Natural killer cell (primary cell): Measurements from ENCODE around the gene ANKRD44. TPM values are rescaled to one million over a fixed set of nuclear protein-coding genes. Genes with fewer than 3 reads are reported as not detected.
A peak's percentile ranks its signal among the peaks of the same experiment; 100 is the strongest.

Experiments used
- ATAC-seq, 3 donors: fragments of 150-1000 bp in 2 of 3; fragments of 200-7000 bp in 1 of 3; cut with Tn5 transposase; 1 replicate in 1 of 3; 2 replicates in 2 of 3; pipeline ENCODE4 v1.10.0; 2021; ENCODE audit warnings: mild to moderate bottlenecking in 2 of 3, moderate library complexity in 2 of 3
- DNase-seq, 2 donors: peaks; one replicate each; pipeline versions ENCODE4 v3.0.0 to v3.0.0-alpha.2; 2013 to 2021; ENCODE audit warnings: mixed read lengths in 1 of 2
- H3K27ac ChIP-seq: one replicate; pipeline ENCODE4 v1.5.1; 2013; ENCODE audit warnings: mild to moderate bottlenecking, low read length
- H3K27me3 ChIP-seq: one replicate; pipeline ENCODE4 v1.6.1; 2013; ENCODE audit warnings: low read length; ENCODE audit not compliant: control insufficient read depth, insufficient read depth
- H3K36me3 ChIP-seq: one replicate; pipeline ENCODE4 v1.6.1; 2013; ENCODE audit warnings: low read length; ENCODE audit not compliant: control insufficient read depth, insufficient read depth
- H3K4me1 ChIP-seq: one replicate; pipeline ENCODE4 v1.6.1; 2013; ENCODE audit warnings: low read length; ENCODE audit not compliant: control insufficient read depth, insufficient read depth
- H3K4me3 ChIP-seq: one replicate; pipeline ENCODE4 v1.5.1; 2013; ENCODE audit warnings: low read length
- H3K9me3 ChIP-seq: one replicate; pipeline ENCODE4 v1.6.1; 2013; ENCODE audit warnings: low read length; ENCODE audit not compliant: control insufficient read depth, insufficient read depth
- H3K27ac Mint-ChIP-seq, 2 donors: one replicate each; pipeline ENCODE4 v1.8.0; 2022; ENCODE audit warnings: mild to moderate bottlenecking in 2 of 2, mixed read lengths in 2 of 2, moderate library complexity in 1 of 2
- H3K27me3 Mint-ChIP-seq, 2 donors: one replicate each; pipeline ENCODE4 v1.8.0; 2022; ENCODE audit warnings: low read depth in 2 of 2, mixed read lengths in 2 of 2
- H3K36me3 Mint-ChIP-seq: one replicate; pipeline ENCODE4 v1.8.0; 2022; ENCODE audit warnings: mixed read lengths
- H3K4me1 Mint-ChIP-seq, 2 donors: one replicate each; pipeline ENCODE4 v1.8.0; 2022; ENCODE audit warnings: mixed read lengths in 2 of 2
- H3K4me3 Mint-ChIP-seq: one replicate; pipeline ENCODE4 v1.8.0; 2022; ENCODE audit warnings: mild to moderate bottlenecking, moderate library complexity, mixed read lengths
- H3K9me3 Mint-ChIP-seq, 2 donors: one replicate each; pipeline ENCODE4 v1.8.0; 2022; ENCODE audit warnings: mixed read lengths in 2 of 2
- CTCF ChIP-seq: fragments of 200-600 bp; IDR thresholded peaks from one replicate; pipeline ENCODE4 v1.8.0; 2022; ENCODE audit warnings: antibody characterized with exemption
- WGBS: methylation state at CpG from one replicate; pipeline ENCODE4 v1.1.7; 2013; ENCODE audit warnings: missing lambda C conversion rate; ENCODE audit not compliant: insufficient coverage; 5-methylcytosine and 5-hydroxymethylcytosine counted together
- intact Hi-C: fragments of 100-400 bp; cut with micrococcal nuclease; formaldehyde crosslinking; loops from one replicate; pipeline ENCODE4 v1.14.2; 2022
- total RNA-seq, 4 donors: library from RNA; stranded (reverse); fragments of 120-200 nt in 1 of 4; gene quantifications; one replicate each; pipeline versions ENCODE4 v1.2.3 to v1.2.4, GENCODE V29; 2013 to 2022

The ANKRD44 gene
- total RNA-seq, 3 donors from 2014 or later (not counting 1 experiment from before 2014, with no cell fraction given) = 252 to 376 (median 311) TPM

GRCh38 chr2:197138506-197138905, 172.1 kb downstream of the ANKRD44 start:
- H3K4me1 Mint-ChIP-seq = peaks cover 85 to 86% of the 10 kb centered on the region in 2 donors
- no peak overlapping the region for H3K4me3 ChIP-seq
- peaks cover 19% of the 10 kb centered on the region for H3K36me3 ChIP-seq
- WGBS = no CpG with 5 or more reads among the region's 3 CpGs
- H3K4me3 Mint-ChIP-seq = peak overlapping the region; percentile 73
- H3K4me1 ChIP-seq = peaks cover 39% of the 10 kb centered on the region
- intact Hi-C loops = no loop called here
- no peaks in the 10 kb centered on the region for H3K9me3 Mint-ChIP-seq
- H3K9me3 ChIP-seq = no peaks in the 10 kb centered on the region
- H3K27ac ChIP-seq = no peak overlapping the region
- no peaks in the 10 kb centered on the region for H3K27me3 ChIP-seq
- peak in 1 of 3 donors; percentile 39 for ATAC-seq
- no peak for DNase-seq
- H3K36me3 Mint-ChIP-seq = no peaks in the 10 kb centered on the region
- peak overlapping the region; percentile 72 to 94 for H3K27ac Mint-ChIP-seq
- no peak for TF ChIP-seq CTCF
- H3K27me3 Mint-ChIP-seq = no peaks in the 10 kb centered on the region

- no peak overlapping the region for H3K4me3 ChIP-seq
- intact Hi-C loops = no loop called here
- H3K4me3 Mint-ChIP-seq = peak overlapping the region; percentile 54
- peak overlapping the region; percentile 72 to 94 for H3K27ac Mint-ChIP-seq
- H3K27me3 Mint-ChIP-seq = no peaks in the 10 kb centered on the region
- WGBS = 0% methylated on average over 2 of the region's 3 CpGs
- peaks cover 91% of the 10 kb centered on the region in 2 donors for H3K4me1 Mint-ChIP-seq
- H3K27ac ChIP-seq = no peak overlapping the region
- no peaks in the 10 kb centered on the region for H3K27me3 ChIP-seq
- peaks cover 22% of the 10 kb centered on the region for H3K36me3 ChIP-seq
- ATAC-seq (peak in 1 of 3 donors; percentile 15), DNase-seq (peak in 1 of 2 donors; percentile 34)
- TF ChIP-seq CTCF = no peak
- no peaks in the 10 kb centered on the region for H3K36me3 Mint-ChIP-seq
- no peaks in the 10 kb centered on the region for H3K9me3 Mint-ChIP-seq
- H3K9me3 ChIP-seq = no peaks in the 10 kb centered on the region
- H3K4me1 ChIP-seq = peaks cover 41% of the 10 kb centered on the region
Observed at GRCh38 chr2:197137826-197138477, 172.6 kb downstream of the ANKRD44 start.

GRCh38 chr2:197137231-197137630, 173.3 kb downstream of the ANKRD44 start:
- H3K4me3 Mint-ChIP-seq = peak overlapping the region; percentile 41
- H3K27ac Mint-ChIP-seq = peak overlapping the region; percentile 72 to 94
- Histone ChIP-seq H3K4me1 (peaks cover 43% of the 10 kb centered on the region), H3K36me3 (peaks cover 29% of the 10 kb centered on the region), H3K27ac (peak overlapping the region; percentile 16), H3K4me3 (no peak overlapping the region), H3K9me3 (no peaks in the 10 kb centered on the region), H3K27me3 (no peaks in the 10 kb centered on the region)
- 96% methylated on average over 4 of the region's 4 CpGs for WGBS
- no peaks in the 10 kb centered on the region for H3K9me3 Mint-ChIP-seq
- DNase-seq = no peak
- H3K4me1 Mint-ChIP-seq = peaks cover 88 to 95% of the 10 kb centered on the region in 2 donors
- H3K36me3 Mint-ChIP-seq = no peaks in the 10 kb centered on the region
- no peak for TF ChIP-seq CTCF
- H3K27me3 Mint-ChIP-seq = no peaks in the 10 kb centered on the region
- intact Hi-C loops = no loop called here
- ATAC-seq = no peak

- Mint-ChIP-seq H3K36me3 (no peaks in the 10 kb centered on the region), H3K4me3 (peak overlapping the region; percentile 41), H3K4me1 (peaks cover 88 to 95% of the 10 kb centered on the region in 2 donors), H3K9me3 (no peaks in the 10 kb centered on the region), H3K27me3 (no peaks in the 10 kb centered on the region), H3K27ac (peak overlapping the region; percentile 72 to 94)
- intact Hi-C loops = no loop called here
- Histone ChIP-seq H3K27ac (peak overlapping the region; percentile 16), H3K4me3 (no peak overlapping the region), H3K9me3 (no peaks in the 10 kb centered on the region), H3K36me3 (peaks cover 29% of the 10 kb centered on the region), H3K4me1 (peaks cover 43% of the 10 kb centered on the region), H3K27me3 (no peaks in the 10 kb centered on the region)
- ATAC-seq = no peak
- no peak for DNase-seq
- TF ChIP-seq CTCF = no peak
- 68% methylated on average over 4 of the region's 5 CpGs for WGBS
Observed at GRCh38 chr2:197136452-197136851, 174.1 kb downstream of the ANKRD44 start.
